B cell (primary cell): ENCODE measurements around the gene EIF2B4. TPM values are rescaled to one million over a fixed set of nuclear protein-coding genes. Genes with fewer than 3 reads are reported as not detected.
A peak's percentile ranks its signal among the peaks of the same experiment; 100 is the strongest.

Experiments
- ATAC-seq: fragments of 200-7000 bp; cut with Tn5 transposase; one replicate; pipeline ENCODE4 v1.10.0; 2021; ENCODE audit warnings: low read depth, mild to moderate bottlenecking, moderate number of reproducible peaks, moderate library complexity
- CTCF ChIA-PET: fragments of 350-600 bp; sonication (Branson Sonifier 250); formaldehyde crosslinking; loops from one replicate; lab custom pipeline; 2021; ENCODE audit warnings: antibody characterized with exemption, inconsistent platforms; lab: Charles Lee
- POLR2A ChIA-PET: fragments of 350-600 bp; sonication (Branson Sonifier 250); formaldehyde crosslinking; loops from one replicate; lab custom pipeline; 2021; ENCODE audit warnings: antibody characterized with exemption; lab: Charles Lee
- DNase-seq: peaks from one replicate; pipeline ENCODE4 v3.0.0; 2013
- H2AFZ ChIP-seq: 2 replicates; pipeline ENCODE4 v1.6.1; 2012; ENCODE audit warnings: mild to moderate bottlenecking, low read depth, low read length; ENCODE audit not compliant: insufficient read depth, poor library complexity, severe bottlenecking
- H3K27ac ChIP-seq, 2 donors: 1 replicate in 1 of 2; 2 replicates in 1 of 2; pipeline ENCODE4 v1.5.1; 2012 to 2013; ENCODE audit warnings: low read length in 2 of 2, mild to moderate bottlenecking in 2 of 2, moderate library complexity in 1 of 2
- H3K27me3 ChIP-seq, 4 experiments: fragments of 200-600 bp in 1 of 4; sonication (generic) in 1 of 4; replicated peaks in 1 of 4; 1 replicate in 2 of 4; 2 replicates in 2 of 4; pipeline versions ENCODE4 v1.6.1 to v1.7.0; 2013 to 2016; ENCODE audit warnings: low read length in 3 of 4, mild to moderate bottlenecking in 2 of 4, mixed read lengths in 1 of 4, moderate library complexity in 1 of 4; ENCODE audit not compliant: insufficient read depth in 4 of 4, control insufficient read depth in 3 of 4; ENCODE audit errors: control extremely low read depth in 1 of 4
- H3K36me3 ChIP-seq, 2 experiments: replicated peaks in 1 of 2; 1 replicate in 1 of 2; 2 replicates in 1 of 2; pipeline versions ENCODE4 v1.6.1 to v1.7.1; 2013; ENCODE audit warnings: low read length in 1 of 2; ENCODE audit not compliant: insufficient read depth in 2 of 2, control insufficient read depth in 1 of 2; ENCODE audit errors: control extremely low read depth in 1 of 2, extremely low read depth in 1 of 2
- H3K4me1 ChIP-seq, 2 donors: fragments of 200-600 bp in 1 of 2; sonication (generic) in 1 of 2; 1 replicate in 1 of 2; 2 replicates in 1 of 2; pipeline versions ENCODE4 v1.5.1 to v1.6.1; 2013 to 2017; ENCODE audit warnings: low read length in 2 of 2; ENCODE audit not compliant: control insufficient read depth in 2 of 2, insufficient read depth in 2 of 2
- H3K4me2 ChIP-seq: replicated peaks from 2 replicates; pipeline ENCODE3; 2012; ENCODE audit warnings: mild to moderate bottlenecking, low read depth, low read length; ENCODE audit not compliant: poor library complexity, severe bottlenecking
- H3K4me3 ChIP-seq, 5 experiments: fragments of 200-600 bp in 1 of 5; sonication (generic) in 1 of 5; 1 replicate in 3 of 5; 2 replicates in 2 of 5; pipeline versions ENCODE4 v1.5.1 to v1.7.0; 2011 to 2016; ENCODE audit warnings: low read length in 4 of 5, mild to moderate bottlenecking in 4 of 5, low read depth in 2 of 5, control low read depth in 1 of 5, moderate library complexity in 1 of 5; ENCODE audit not compliant: insufficient read depth in 1 of 5; ENCODE audit errors: control extremely low read depth in 1 of 5, extremely low read depth in 1 of 5
- H3K79me2 ChIP-seq: fragments of 200-600 bp; sonication (generic); one replicate; pipeline ENCODE4 v1.6.0; 2016; ENCODE audit warnings: low read length; ENCODE audit not compliant: control insufficient read depth, insufficient read depth
- H3K9ac ChIP-seq: fragments of 200-600 bp; sonication (generic); 2 replicates; pipeline ENCODE4 v1.6.1; 2017; ENCODE audit warnings: mild to moderate bottlenecking, low read length, moderate library complexity
- H3K9me3 ChIP-seq, 3 donors: one replicate each; pipeline versions ENCODE4 v1.6.1 to v1.7.1; 2013; ENCODE audit warnings: low read length in 2 of 3; ENCODE audit not compliant: control insufficient read depth in 2 of 3, insufficient read depth in 1 of 3; ENCODE audit errors: control extremely low read depth in 1 of 3
- H4K20me1 ChIP-seq: 2 replicates; pipeline ENCODE4 v1.6.0; 2012; ENCODE audit warnings: mild to moderate bottlenecking, low read length; ENCODE audit not compliant: insufficient read depth, control insufficient read depth, poor library complexity, severe bottlenecking
- H3K27ac Mint-ChIP-seq: one replicate; pipeline ENCODE4 v1.8.0; 2021; ENCODE audit warnings: mixed read lengths
- H3K27me3 Mint-ChIP-seq: one replicate; pipeline ENCODE4 v1.8.0; 2021; ENCODE audit warnings: mixed read lengths
- H3K4me1 Mint-ChIP-seq: one replicate; pipeline ENCODE4 v1.8.0; 2021; ENCODE audit warnings: mixed read lengths
- H3K4me3 Mint-ChIP-seq: one replicate; pipeline ENCODE4 v1.8.0; 2021; ENCODE audit warnings: mixed read lengths
- H3K9me3 Mint-ChIP-seq: one replicate; pipeline ENCODE4 v1.8.0; 2022; ENCODE audit warnings: mixed read lengths; ENCODE audit not compliant: insufficient read depth
- EZH2 ChIP-seq: IDR thresholded peaks from 2 replicates; pipeline ENCODE4 v1.6.1; 2012; ENCODE audit warnings: borderline replicate concordance, low read depth, mild to moderate bottlenecking, moderate library complexity, low read length; ENCODE audit not compliant: insufficient read depth, poor library complexity, severe bottlenecking
- WGBS: methylation state at CpG from one replicate; pipeline ENCODE4 v1.1.5; 2013; ENCODE audit warnings: missing lambda C conversion rate; ENCODE audit not compliant: insufficient coverage; 5-methylcytosine and 5-hydroxymethylcytosine counted together
- intact Hi-C: fragments of 100-400 bp; cut with micrococcal nuclease; formaldehyde crosslinking; loops from one replicate; pipeline ENCODE4 v1.10.0; 2022
- polyA plus RNA-seq: library from polyadenylated mRNA; depleted of rRNA; stranded (reverse); fragments of >200 nt; gene quantifications from 2 replicates; pipeline ENCODE4 v1.2.3, GENCODE V29; 2012
- total RNA-seq, 2 donors: library from RNA; stranded (reverse); fragments of 120-200 nt in 1 of 2; gene quantifications; 1 replicate in 1 of 2; 2 replicates in 1 of 2; pipeline versions ENCODE4 v1.2.3 to v1.2.4, GENCODE V29; 2013 to 2022
- TF ChIP-seq, protein P1 (sequence below): fragments of 200-600 bp; IDR thresholded peaks from one replicate; pipeline ENCODE4 v1.8.0; 2022; ENCODE audit warnings: antibody characterized with exemption, mild to moderate bottlenecking

The EIF2B4 gene
- total and polyA plus RNA-seq, 2 donors (not counting 1 experiment from before 2014, with no cell fraction given), result 33.8 to 56.7 TPM

- ATAC-seq (peak; percentile 32), DNase-seq (peak; percentile 66)
- Histone ChIP-seq H3K4me2 (peak overlapping the region; percentile 91), H3K4me3 (peak overlapping the region; percentile 72 to 99 (median 93)), H4K20me1 (no peaks in the 10 kb centered on the region), H2AFZ (peak overlapping the region; percentile 92), H3K27ac (peak overlapping the region; percentile 75 to 96), H3K4me1 (peaks cover 12 to 20% of the 10 kb centered on the region in 2 donors), H3K36me3 (peaks cover 3 to 19% of the 10 kb centered on the region in 2 experiments), H3K27me3 (no peaks in the 10 kb centered on the region), H3K9me3 (no peaks in the 10 kb centered on the region), H3K79me2 (peaks cover 40% of the 10 kb centered on the region), H3K9ac (peak overlapping the region; percentile 98)
- Mint-ChIP-seq H3K4me1 (peaks cover 27% of the 10 kb centered on the region), H3K27me3 (no peaks in the 10 kb centered on the region), H3K9me3 (no peaks in the 10 kb centered on the region), H3K27ac (peak overlapping the region; percentile 97), H3K4me3 (peak overlapping the region; percentile 99)
- intact Hi-C loops, result loop anchor here (2.0 to 5.0 kb wide), 6 partner anchors 20 to 1070 kb away; partner anchors contain the start of genes FOSL2, ZNF512 and ZNF513
- TF ChIP-seq, protein P1, sequence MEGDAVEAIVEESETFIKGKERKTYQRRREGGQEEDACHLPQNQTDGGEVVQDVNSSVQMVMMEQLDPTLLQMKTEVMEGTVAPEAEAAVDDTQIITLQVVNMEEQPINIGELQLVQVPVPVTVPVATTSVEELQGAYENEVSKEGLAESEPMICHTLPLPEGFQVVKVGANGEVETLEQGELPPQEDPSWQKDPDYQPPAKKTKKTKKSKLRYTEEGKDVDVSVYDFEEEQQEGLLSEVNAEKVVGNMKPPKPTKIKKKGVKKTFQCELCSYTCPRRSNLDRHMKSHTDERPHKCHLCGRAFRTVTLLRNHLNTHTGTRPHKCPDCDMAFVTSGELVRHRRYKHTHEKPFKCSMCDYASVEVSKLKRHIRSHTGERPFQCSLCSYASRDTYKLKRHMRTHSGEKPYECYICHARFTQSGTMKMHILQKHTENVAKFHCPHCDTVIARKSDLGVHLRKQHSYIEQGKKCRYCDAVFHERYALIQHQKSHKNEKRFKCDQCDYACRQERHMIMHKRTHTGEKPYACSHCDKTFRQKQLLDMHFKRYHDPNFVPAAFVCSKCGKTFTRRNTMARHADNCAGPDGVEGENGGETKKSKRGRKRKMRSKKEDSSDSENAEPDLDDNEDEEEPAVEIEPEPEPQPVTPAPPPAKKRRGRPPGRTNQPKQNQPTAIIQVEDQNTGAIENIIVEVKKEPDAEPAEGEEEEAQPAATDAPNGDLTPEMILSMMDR, result no peak
- no peak for TF ChIP-seq EZH2
- ChIA-PET POLR2A (interaction anchor here (0.7 to 2.1 kb wide), 5 partner anchors 34 to 106 kb away, joined by 3 to 9 read pairs (median 4); partner anchors contain the start of genes GTF3C2, NRBP1, PPM1G and ZNF513), CTCF (interaction anchor here (0.8 to 3.7 kb wide), 4 partner anchors 19 to 49 kb away, joined by 3 to 24 read pairs (median 5); partner anchors contain the start of gene SNX17)
- WGBS, result 0% methylated on average over 8 of the region's 10 CpGs
Measured at GRCh38 chr2:27322301-27322765, 47.8 kb downstream of the EIF2B4 start.

GRCh38 chr2:27320958-27321543, 49.1 kb downstream of the EIF2B4 start:
- Histone ChIP-seq H3K4me3 (no peak overlapping the region), H3K4me1 (peaks cover 12 to 20% of the 10 kb centered on the region in 2 donors), H3K4me2 (no peak overlapping the region), H3K27me3 (no peaks in the 10 kb centered on the region), H3K79me2 (peaks cover 40% of the 10 kb centered on the region), H3K9ac (no peak overlapping the region), H4K20me1 (no peaks in the 10 kb centered on the region), H3K9me3 (no peaks in the 10 kb centered on the region), H3K27ac (no peak overlapping the region), H3K36me3 (peaks cover 0 to 17% of the 10 kb centered on the region in 2 experiments), H2AFZ (no peak overlapping the region)
- no peak for ATAC-seq
- intact Hi-C loops, result loop anchor here (5.0 kb wide), 1 partner anchor 1071 kb away; the partner anchor contains the start of gene FOSL2
- TF ChIP-seq EZH2, result no peak
- TF ChIP-seq, protein P1, result no peak
- Mint-ChIP-seq H3K27ac (no peak overlapping the region), H3K9me3 (no peaks in the 10 kb centered on the region), H3K4me1 (peaks cover 27% of the 10 kb centered on the region), H3K27me3 (no peaks in the 10 kb centered on the region), H3K4me3 (peak overlapping the region; percentile 99)
- no peak for DNase-seq
- ChIA-PET POLR2A (interaction anchor here (0.6 kb wide), 1 partner anchor 85 kb away, joined by 3 read pairs; no protein-coding TSS in a partner anchor), CTCF (interaction anchor here (3.7 kb wide), 1 partner anchor 17 kb away, joined by 24 read pairs; no protein-coding TSS in a partner anchor)
- WGBS, result 87% methylated on average over 7 of the region's 8 CpGs
